Measurements from ENCODE around the gene MYH14. TPM values are rescaled to one million over a fixed set of nuclear protein-coding genes. Genes with fewer than 3 reads are reported as not detected.
A peak's percentile ranks its signal among the peaks of the same experiment; 100 is the strongest.

Gene MYH14
- total and polyA plus RNA-seq, 10 of the 15 experiments (the other 5 are each of a cell fraction or from before 2014, with no cell fraction given) = 0.06 to 0.69 (median 0.15) TPM; not detected in 4

DNA sequence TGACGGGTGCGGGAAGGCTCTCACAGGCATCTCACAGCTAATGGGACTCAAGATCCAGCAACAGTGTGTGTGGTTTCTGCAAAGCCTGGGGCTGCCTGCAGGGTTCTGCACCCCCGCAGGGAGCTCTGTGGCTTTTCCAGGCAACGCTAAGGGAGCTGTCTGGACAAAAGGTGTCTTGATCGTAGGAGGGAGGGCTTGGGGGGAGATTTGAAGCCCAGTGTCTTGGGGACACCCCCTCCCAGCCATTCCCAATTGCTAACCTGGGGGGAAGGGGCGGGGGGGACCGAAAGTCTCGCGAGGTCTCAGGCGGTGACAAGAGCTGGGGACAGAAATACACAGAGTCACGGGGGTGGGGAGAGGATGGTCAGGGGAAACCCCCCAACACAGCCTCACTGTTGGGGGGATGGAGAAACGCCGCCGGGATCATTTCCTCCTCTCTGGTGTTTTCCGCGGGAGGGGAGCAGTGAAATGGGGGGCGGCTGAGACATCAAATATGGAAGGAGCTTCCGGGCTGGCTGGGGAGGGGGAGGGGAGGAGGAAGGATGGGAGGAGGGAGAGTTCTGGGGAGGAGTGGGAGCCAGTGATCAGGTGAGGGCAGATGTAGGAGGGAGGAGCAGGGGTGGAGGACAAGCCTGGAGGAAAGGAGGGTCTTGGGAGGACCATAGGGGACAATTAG, 112.5 kb downstream of the MYH14 start (continued):
- TF ChIP-seq GATAD2B (conservative IDR thresholded peaks at IDR 0.05; ENCODE audit: low read depth) (no peak), LARP7 (IDR thresholded peaks at IDR 0.05) (no peak), CREM (IDR thresholded peaks at IDR 0.05; ENCODE audit: low read depth) (0 out of 2 replicates have a peak, but pooled peaks have one; percentile 15), RUNX3 (IDR thresholded peaks at IDR 0.05; ENCODE audit: low read length) (peak; percentile 48), IRF4 (IDR thresholded peaks at IDR 0.05; ENCODE audit: low read depth, low read length) (no peak), CHD4 (IDR thresholded peaks at IDR 0.05) (no peak), TCF7 (IDR thresholded peaks at IDR 0.05; ENCODE audit: borderline replicate concordance) (no peak), NR2C1 (IDR thresholded peaks at IDR 0.05) (no peak), IKZF2 (IDR thresholded peaks at IDR 0.05) (peak; percentile 65 to 68), PAX5 (IDR thresholded peaks at IDR 0.05; ENCODE audit: borderline replicate concordance, low read depth, low read length) (0 out of 2 replicates have a peak, but pooled peaks have one; percentile 17)
- TF ChIP-seq, protein P1, sequence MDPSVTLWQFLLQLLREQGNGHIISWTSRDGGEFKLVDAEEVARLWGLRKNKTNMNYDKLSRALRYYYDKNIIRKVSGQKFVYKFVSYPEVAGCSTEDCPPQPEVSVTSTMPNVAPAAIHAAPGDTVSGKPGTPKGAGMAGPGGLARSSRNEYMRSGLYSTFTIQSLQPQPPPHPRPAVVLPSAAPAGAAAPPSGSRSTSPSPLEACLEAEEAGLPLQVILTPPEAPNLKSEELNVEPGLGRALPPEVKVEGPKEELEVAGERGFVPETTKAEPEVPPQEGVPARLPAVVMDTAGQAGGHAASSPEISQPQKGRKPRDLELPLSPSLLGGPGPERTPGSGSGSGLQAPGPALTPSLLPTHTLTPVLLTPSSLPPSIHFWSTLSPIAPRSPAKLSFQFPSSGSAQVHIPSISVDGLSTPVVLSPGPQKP (IDR thresholded peaks at IDR 0.05; ENCODE audit: low read depth, low read length) = peak; percentile 99
- TF ChIP-seq, protein P2, sequence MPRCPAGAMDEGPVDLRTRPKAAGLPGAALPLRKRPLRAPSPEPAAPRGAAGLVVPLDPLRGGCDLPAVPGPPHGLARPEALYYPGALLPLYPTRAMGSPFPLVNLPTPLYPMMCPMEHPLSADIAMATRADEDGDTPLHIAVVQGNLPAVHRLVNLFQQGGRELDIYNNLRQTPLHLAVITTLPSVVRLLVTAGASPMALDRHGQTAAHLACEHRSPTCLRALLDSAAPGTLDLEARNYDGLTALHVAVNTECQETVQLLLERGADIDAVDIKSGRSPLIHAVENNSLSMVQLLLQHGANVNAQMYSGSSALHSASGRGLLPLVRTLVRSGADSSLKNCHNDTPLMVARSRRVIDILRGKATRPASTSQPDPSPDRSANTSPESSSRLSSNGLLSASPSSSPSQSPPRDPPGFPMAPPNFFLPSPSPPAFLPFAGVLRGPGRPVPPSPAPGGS (IDR thresholded peaks at IDR 0.05; ENCODE audit: borderline replicate concordance, insufficient read depth, low read depth, low read length, poor library complexity, severe bottlenecking) = no peak
- TF ChIP-seq, protein P3, sequence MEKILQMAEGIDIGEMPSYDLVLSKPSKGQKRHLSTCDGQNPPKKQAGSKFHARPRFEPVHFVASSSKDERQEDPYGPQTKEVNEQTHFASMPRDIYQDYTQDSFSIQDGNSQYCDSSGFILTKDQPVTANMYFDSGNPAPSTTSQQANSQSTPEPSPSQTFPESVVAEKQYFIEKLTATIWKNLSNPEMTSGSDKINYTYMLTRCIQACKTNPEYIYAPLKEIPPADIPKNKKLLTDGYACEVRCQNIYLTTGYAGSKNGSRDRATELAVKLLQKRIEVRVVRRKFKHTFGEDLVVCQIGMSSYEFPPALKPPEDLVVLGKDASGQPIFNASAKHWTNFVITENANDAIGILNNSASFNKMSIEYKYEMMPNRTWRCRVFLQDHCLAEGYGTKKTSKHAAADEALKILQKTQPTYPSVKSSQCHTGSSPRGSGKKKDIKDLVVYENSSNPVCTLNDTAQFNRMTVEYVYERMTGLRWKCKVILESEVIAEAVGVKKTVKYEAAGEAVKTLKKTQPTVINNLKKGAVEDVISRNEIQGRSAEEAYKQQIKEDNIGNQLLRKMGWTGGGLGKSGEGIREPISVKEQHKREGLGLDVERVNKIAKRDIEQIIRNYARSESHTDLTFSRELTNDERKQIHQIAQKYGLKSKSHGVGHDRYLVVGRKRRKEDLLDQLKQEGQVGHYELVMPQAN (conservative IDR thresholded peaks at IDR 0.05) = no peak

Data from GM12878 (cell line).